H9 (cell line): ENCODE data around the gene SNED1. TPM values are rescaled to one million over a fixed set of nuclear protein-coding genes. Genes with fewer than 3 reads are reported as not detected.

Source experiments
- DNase-seq: peaks from one replicate; pipeline ENCODE4 v3.0.0-alpha.2; 2017
- H2AFZ ChIP-seq: one replicate; pipeline ENCODE4 v1.6.1; 2013; ENCODE audit warnings: mild to moderate bottlenecking, low read length, control low read depth, moderate library complexity
- H2AK5ac ChIP-seq: 2 replicates; pipeline ENCODE4 v1.6.1; 2013; ENCODE audit warnings: low read length, control low read depth, mixed read lengths; ENCODE audit not compliant: insufficient read length
- H2BK120ac ChIP-seq: one replicate; pipeline ENCODE4 v1.6.1; 2013; ENCODE audit warnings: low read depth, mild to moderate bottlenecking, low read length, control low read depth, inconsistent platforms; ENCODE audit not compliant: poor library complexity, severe bottlenecking
- H2BK12ac ChIP-seq: 2 replicates; pipeline ENCODE4 v1.6.1; 2013; ENCODE audit warnings: low read length, control low read depth, mixed read lengths, low read depth; ENCODE audit not compliant: insufficient read length
- H2BK15ac ChIP-seq: 2 replicates; pipeline ENCODE4 v1.6.1; 2013; ENCODE audit warnings: low read depth, low read length, control low read depth
- H2BK20ac ChIP-seq: one replicate; pipeline ENCODE4 v1.6.1; 2013; ENCODE audit warnings: low read depth, mild to moderate bottlenecking, low read length, control low read depth, inconsistent platforms; ENCODE audit not compliant: poor library complexity, severe bottlenecking
- H2BK5ac ChIP-seq: 2 replicates; pipeline ENCODE4 v1.6.1; 2013; ENCODE audit warnings: low read length, control low read depth, mixed read lengths; ENCODE audit not compliant: insufficient read length
- H3K14ac ChIP-seq: 2 replicates; pipeline ENCODE4 v1.6.1; 2013; ENCODE audit warnings: low read length, control low read depth; ENCODE audit not compliant: insufficient read depth
- H3K18ac ChIP-seq: 2 replicates; pipeline ENCODE4 v1.6.1; 2013; ENCODE audit warnings: low read depth, mild to moderate bottlenecking, mixed read lengths, low read length, control low read depth; ENCODE audit not compliant: insufficient read length
- H3K23ac ChIP-seq: 2 replicates; pipeline ENCODE4 v1.6.1; 2013; ENCODE audit warnings: low read length, control low read depth, mixed read lengths, low read depth; ENCODE audit not compliant: insufficient read length
- H3K23me2 ChIP-seq: 2 replicates; pipeline ENCODE4 v1.6.1; 2013; ENCODE audit warnings: low read depth, mild to moderate bottlenecking, mixed read lengths, low read length, control low read depth; ENCODE audit not compliant: insufficient read length, poor library complexity, severe bottlenecking
- H3K27ac ChIP-seq: 2 replicates; pipeline ENCODE4 v1.5.1; 2013; ENCODE audit warnings: low read length, control low read depth, mixed read lengths, low read depth; ENCODE audit not compliant: insufficient read length
- H3K27me3 ChIP-seq: 2 replicates; pipeline ENCODE4 v1.6.1; 2013; ENCODE audit warnings: low read length, control low read depth, inconsistent platforms; ENCODE audit not compliant: insufficient read depth
- H3K4ac ChIP-seq: 2 replicates; pipeline ENCODE4 v1.6.1; 2013; ENCODE audit warnings: low read depth, mild to moderate bottlenecking, control low read depth, inconsistent platforms, low read length, moderate library complexity
- H3K4me1 ChIP-seq: 2 replicates; pipeline ENCODE4 v1.6.1; 2013; ENCODE audit warnings: low read length, control low read depth, inconsistent platforms; ENCODE audit not compliant: insufficient read depth
- H3K4me2 ChIP-seq: 2 replicates; pipeline ENCODE4 v1.6.1; 2013; ENCODE audit warnings: low read length, control low read depth, mixed read lengths; ENCODE audit not compliant: insufficient read length, insufficient read depth
- H3K56ac ChIP-seq: 2 replicates; pipeline ENCODE4 v1.6.1; 2013; ENCODE audit warnings: low read depth, mild to moderate bottlenecking, mixed read lengths, low read length, control low read depth; ENCODE audit not compliant: insufficient read length
- H3K79me1 ChIP-seq: 2 replicates; pipeline ENCODE4 v1.6.1; 2013; ENCODE audit warnings: low read depth, mild to moderate bottlenecking, moderate library complexity, low read length, control low read depth, inconsistent platforms; ENCODE audit not compliant: insufficient read depth, poor library complexity, severe bottlenecking
- H3K79me2 ChIP-seq: 2 replicates; pipeline ENCODE4 v1.6.1; 2013; ENCODE audit warnings: low read length, control low read depth, inconsistent platforms; ENCODE audit not compliant: insufficient read depth
- H3K9ac ChIP-seq: 2 replicates; pipeline ENCODE4 v1.6.1; 2013; ENCODE audit warnings: low read length, control low read depth, mixed read lengths; ENCODE audit not compliant: insufficient read length; ENCODE audit errors: extremely low read depth
- H3K9me3 ChIP-seq: one replicate; pipeline ENCODE4 v1.6.1; 2013; ENCODE audit warnings: low read depth, low read length, inconsistent platforms; ENCODE audit not compliant: control insufficient read depth
- H3T11ph ChIP-seq: one replicate; pipeline ENCODE4 v1.6.1; 2013; ENCODE audit warnings: mild to moderate bottlenecking, low read length, control low read depth, inconsistent platforms
- H4K20me1 ChIP-seq: one replicate; pipeline ENCODE4 v1.6.1; 2013; ENCODE audit not compliant: control insufficient read depth, insufficient read length, insufficient read depth
- H4K5ac ChIP-seq: 2 replicates; pipeline ENCODE4 v1.6.1; 2013; ENCODE audit warnings: low read depth, mild to moderate bottlenecking, mixed read lengths, low read length, control low read depth; ENCODE audit not compliant: insufficient read length
- H4K8ac ChIP-seq: replicated peaks from 2 replicates; pipeline ENCODE4 v1.6.1; 2013; ENCODE audit warnings: low read length, control low read depth, mixed read lengths, low read depth; ENCODE audit not compliant: insufficient read length
- H4K91ac ChIP-seq: 2 replicates; pipeline ENCODE4 v1.6.1; 2013; ENCODE audit warnings: low read depth, mild to moderate bottlenecking, moderate library complexity, mixed read lengths, low read length, control low read depth; ENCODE audit not compliant: insufficient read length
- H3K27ac Mint-ChIP-seq, 3 experiments: 2 replicates in 2 of 3; 3 replicates in 1 of 3; pipeline ENCODE4 v1.8.0; 2020 to 2021; ENCODE audit warnings: mixed read lengths in 3 of 3, mild to moderate bottlenecking in 1 of 3, moderate library complexity in 1 of 3
- H3K27me3 Mint-ChIP-seq: 2 replicates; pipeline ENCODE4 v1.8.0; 2021; ENCODE audit warnings: low read depth, mild to moderate bottlenecking, moderate library complexity, mixed read lengths
- H3K36me3 Mint-ChIP-seq, 3 experiments: 2 replicates in 2 of 3; 3 replicates in 1 of 3; pipeline ENCODE4 v1.8.0; 2020 to 2021; ENCODE audit warnings: low read depth in 3 of 3, mixed read lengths in 3 of 3; ENCODE audit not compliant: insufficient read depth in 1 of 3
- H3K4me1 Mint-ChIP-seq, 2 experiments: 2 replicates each; pipeline ENCODE4 v1.8.0; 2020; ENCODE audit warnings: mixed read lengths in 2 of 2
- H3K4me3 Mint-ChIP-seq, 2 experiments: 2 replicates in 1 of 2; 3 replicates in 1 of 2; pipeline ENCODE4 v1.8.0; 2020 to 2021; ENCODE audit warnings: mild to moderate bottlenecking in 2 of 2, mixed read lengths in 2 of 2, moderate library complexity in 1 of 2
- H3K9me3 Mint-ChIP-seq, 2 experiments: 2 replicates in 1 of 2; 3 replicates in 1 of 2; pipeline ENCODE4 v1.8.0; 2020; ENCODE audit warnings: mild to moderate bottlenecking in 2 of 2, mixed read lengths in 2 of 2, moderate library complexity in 1 of 2
- WGBS: extraction: QIAGEN DNeasy Blood & Tissue Kit; methylation state at CpG from one replicate; pipeline ENCODE4 v1.1.7; 2013; ENCODE audit warnings: missing lambda C conversion rate, low lambda C conversion rate, mixed read lengths; ENCODE audit not compliant: insufficient read length; ENCODE audit errors: extremely low coverage; 5-methylcytosine and 5-hydroxymethylcytosine counted together
- total RNA-seq: library from RNA; stranded (reverse); gene quantifications from 2 replicates; pipeline ENCODE4 v1.2.1, GENCODE V29; 2021
- TF ChIP-seq, protein P1 (sequence below): fragments of 200-600 bp; sonication (generic); conservative IDR thresholded peaks from 3 replicates; pipeline ENCODE4 v1.8.0; 2021; ENCODE audit warnings: antibody characterized with exemption, mild to moderate bottlenecking

The SNED1 gene
- total RNA-seq, 1 experiment from 2014 or later, result 2.5 TPM

GRCh38 chr2:241063587-241063986 lies 65.2 kb downstream of the SNED1 start:
- no peaks in the 10 kb centered on the region; the same call in 1 of the 2 replicates for H3K27me3 Mint-ChIP-seq
- no peak overlapping the region for H3T11ph ChIP-seq
- H3K27ac Mint-ChIP-seq, result no peak overlapping the region
- WGBS, result no CpG with 5 or more reads among the region's 8 CpGs
- peak overlapping the region; percentile 16 for H3K4me2 ChIP-seq
- no peak overlapping the region for H3K56ac ChIP-seq
- no peak overlapping the region for H3K23ac ChIP-seq
- no peaks in the 10 kb centered on the region for H3K4me1 ChIP-seq
- H2BK120ac ChIP-seq, result no peak overlapping the region
- H3K9ac ChIP-seq, result no peak overlapping the region
- H2BK5ac ChIP-seq, result no peak overlapping the region
- H2BK20ac ChIP-seq, result no peak overlapping the region
- H3K4me3 Mint-ChIP-seq, result peak overlapping the region in 1 of 2 experiments; percentile 40; a peak in 1 of 5 replicates
- no peaks in the 10 kb centered on the region for H3K9me3 ChIP-seq
- H3K27ac ChIP-seq, result no peak overlapping the region
- no peaks in the 10 kb centered on the region for H3K36me3 Mint-ChIP-seq
- H3K79me2 ChIP-seq, result no peaks in the 10 kb centered on the region
- no peak overlapping the region for H4K5ac ChIP-seq
- no peaks in the 10 kb centered on the region; a peak in 2 of 5 replicates for H3K9me3 Mint-ChIP-seq
- no peaks in the 10 kb centered on the region for H3K23me2 ChIP-seq
- no peaks in the 10 kb centered on the region for H3K79me1 ChIP-seq
- H3K14ac ChIP-seq, result no peak overlapping the region; the same call in 1 of the 2 replicates
- H3K4ac ChIP-seq, result no peak overlapping the region
- H4K20me1 ChIP-seq, result no peaks in the 10 kb centered on the region
- H3K18ac ChIP-seq, result no peak overlapping the region
- H4K91ac ChIP-seq, result no peak overlapping the region
- peaks cover 0 to 7% of the 10 kb centered on the region in 2 experiments; a peak in 2 of 4 replicates for H3K4me1 Mint-ChIP-seq
- no peak overlapping the region for H2BK12ac ChIP-seq
- DNase-seq, result peak; percentile 33
- H3K27me3 ChIP-seq, result no peaks in the 10 kb centered on the region
- H4K8ac ChIP-seq, result no peak overlapping the region
- no peak overlapping the region for H2AFZ ChIP-seq
- TF ChIP-seq, protein P1, sequence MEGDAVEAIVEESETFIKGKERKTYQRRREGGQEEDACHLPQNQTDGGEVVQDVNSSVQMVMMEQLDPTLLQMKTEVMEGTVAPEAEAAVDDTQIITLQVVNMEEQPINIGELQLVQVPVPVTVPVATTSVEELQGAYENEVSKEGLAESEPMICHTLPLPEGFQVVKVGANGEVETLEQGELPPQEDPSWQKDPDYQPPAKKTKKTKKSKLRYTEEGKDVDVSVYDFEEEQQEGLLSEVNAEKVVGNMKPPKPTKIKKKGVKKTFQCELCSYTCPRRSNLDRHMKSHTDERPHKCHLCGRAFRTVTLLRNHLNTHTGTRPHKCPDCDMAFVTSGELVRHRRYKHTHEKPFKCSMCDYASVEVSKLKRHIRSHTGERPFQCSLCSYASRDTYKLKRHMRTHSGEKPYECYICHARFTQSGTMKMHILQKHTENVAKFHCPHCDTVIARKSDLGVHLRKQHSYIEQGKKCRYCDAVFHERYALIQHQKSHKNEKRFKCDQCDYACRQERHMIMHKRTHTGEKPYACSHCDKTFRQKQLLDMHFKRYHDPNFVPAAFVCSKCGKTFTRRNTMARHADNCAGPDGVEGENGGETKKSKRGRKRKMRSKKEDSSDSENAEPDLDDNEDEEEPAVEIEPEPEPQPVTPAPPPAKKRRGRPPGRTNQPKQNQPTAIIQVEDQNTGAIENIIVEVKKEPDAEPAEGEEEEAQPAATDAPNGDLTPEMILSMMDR, result no peak
- H2AK5ac ChIP-seq, result no peak overlapping the region
- H2BK15ac ChIP-seq, result no peak overlapping the region
